ENCODE results near the gene SKAP1.
"Not testable (repeated sequence)": the region's sequence is repeated elsewhere in the genome, so short reads cannot be mapped to it uniquely, and the experiment has no call there.

SKAP1 gene

GRCh38 chr17:48247603-48248002 is 182.4 kb downstream of the SKAP1 start:
- in situ Hi-C loops (cut with HindIII; ENCODE audit: low sequenced_read_pairs), result no loop called here

GRCh38 chr17:48247038-48247437 is 183.0 kb downstream of the SKAP1 start:
- in situ Hi-C loops (cut with HindIII; ENCODE audit: low sequenced_read_pairs), result no loop called here

- in situ Hi-C loops (cut with HindIII; ENCODE audit: low sequenced_read_pairs), result no loop called here
These were observed 183.4 kb downstream of the SKAP1 start for GRCh38 chr17:48246612-48247011.

- in situ Hi-C loops (cut with HindIII; ENCODE audit: low sequenced_read_pairs), result not testable (repeated sequence)
These were observed 184.5 kb downstream of the SKAP1 start for GRCh38 chr17:48245465-48246033.

- in situ Hi-C loops (cut with HindIII; ENCODE audit: low sequenced_read_pairs), result no loop called here
These were observed 185.2 kb downstream of the SKAP1 start for GRCh38 chr17:48244814-48245213.

GRCh38 chr17:48244121-48244711 is 185.8 kb downstream of the SKAP1 start:
- in situ Hi-C loops (cut with HindIII; ENCODE audit: low sequenced_read_pairs), result no loop called here

GRCh38 chr17:48241770-48242497 is 188.1 kb downstream of the SKAP1 start:
- in situ Hi-C loops (cut with HindIII; ENCODE audit: low sequenced_read_pairs), result no loop called here

GRCh38 chr17:48241131-48241591 is 188.9 kb downstream of the SKAP1 start:
- in situ Hi-C loops (cut with HindIII; ENCODE audit: low sequenced_read_pairs), result no loop called here

GRCh38 chr17:48240562-48241130 is 189.4 kb downstream of the SKAP1 start:
- in situ Hi-C loops (cut with HindIII; ENCODE audit: low sequenced_read_pairs), result no loop called here

GRCh38 chr17:48240122-48240521 is 189.9 kb downstream of the SKAP1 start:
- in situ Hi-C loops (cut with HindIII; ENCODE audit: low sequenced_read_pairs), result no loop called here

- in situ Hi-C loops (cut with HindIII; ENCODE audit: low sequenced_read_pairs), result no loop called here
These were observed 190.4 kb downstream of the SKAP1 start for GRCh38 chr17:48239603-48239995.

- in situ Hi-C loops (cut with HindIII; ENCODE audit: low sequenced_read_pairs), result no loop called here
These were observed 190.9 kb downstream of the SKAP1 start for GRCh38 chr17:48238933-48239602.

GRCh38 chr17:48237456-48237855 is 192.6 kb downstream of the SKAP1 start:
- in situ Hi-C loops (cut with HindIII; ENCODE audit: low sequenced_read_pairs), result no loop called here

GRCh38 chr17:48236681-48237134 is 193.3 kb downstream of the SKAP1 start:
- in situ Hi-C loops (cut with HindIII; ENCODE audit: low sequenced_read_pairs), result no loop called here

- in situ Hi-C loops (cut with HindIII; ENCODE audit: low sequenced_read_pairs), result loop anchor here (5.0 kb wide), 1 partner anchor 72 kb away; no protein-coding TSS in a partner anchor
These were observed 195.1 kb downstream of the SKAP1 start for GRCh38 chr17:48234922-48235321.

- in situ Hi-C loops (cut with HindIII; ENCODE audit: low sequenced_read_pairs), result loop anchor here (5.0 kb wide), 1 partner anchor 75 kb away; no protein-coding TSS in a partner anchor
These were observed 197.7 kb downstream of the SKAP1 start for GRCh38 chr17:48231995-48232959.

GRCh38 chr17:48229936-48230335 is 200.1 kb downstream of the SKAP1 start:
- in situ Hi-C loops (cut with HindIII; ENCODE audit: low sequenced_read_pairs), result loop anchor here (5.0 kb wide), 1 partner anchor 77 kb away; no protein-coding TSS in a partner anchor

- in situ Hi-C loops (cut with HindIII; ENCODE audit: low sequenced_read_pairs), result no loop called here
These were observed 201.3 kb downstream of the SKAP1 start for GRCh38 chr17:48228720-48229119.

GRCh38 chr17:48225725-48226567 is 204.1 kb downstream of the SKAP1 start:
- in situ Hi-C loops (cut with HindIII; ENCODE audit: low sequenced_read_pairs), result no loop called here
